SK-N-SH (cell line): ENCODE data around the gene QSER1. TPM values are rescaled to one million over a fixed set of nuclear protein-coding genes. Genes with fewer than 3 reads are reported as not detected.
"Not testable (repeated sequence)": the region's sequence is repeated elsewhere in the genome, so short reads cannot be mapped to it uniquely, and the experiment has no call there.

Experiments
- CTCF ChIA-PET: fragments of 300-600, 350-600 bp; formaldehyde crosslinking; extraction: SDS; loops from one replicate; lab custom pipeline; 2021; lab: Yijun Ruan, JAX
- POLR2A ChIA-PET: fragments of 350-600 bp; sonication (Branson Sonifier 250); formaldehyde crosslinking; extraction: SDS; loops from one replicate; lab custom pipeline; 2020; ENCODE audit warnings: antibody characterized with exemption, inconsistent platforms; lab: Yijun Ruan, JAX
- DNase-seq: peaks from one replicate; pipeline ENCODE4 v3.0.0; 2012
- H2AFZ ChIP-seq: fragments of 200-600 bp; sonication (generic); 2 replicates; pipeline ENCODE4 v1.8.1; 2016; ENCODE audit warnings: antibody characterized with exemption, mild to moderate bottlenecking, low read depth
- H3F3A ChIP-seq: fragments of 200-600 bp; sonication (generic); replicated peaks from 2 replicates; pipeline ENCODE3; 2016; ENCODE audit warnings: antibody characterized with exemption, mild to moderate bottlenecking; ENCODE audit not compliant: insufficient read depth
- H3K27ac ChIP-seq, 2 experiments: fragments of 200-500 bp in 1 of 2; fragments of 200-600 bp in 1 of 2; sonication (Bioruptor generic) in 1 of 2; sonication (generic), shearing (Covaris generic) in 1 of 2; 2 replicates each; pipeline versions ENCODE4 v1.5.1 to v1.6.1; 2014 to 2016; ENCODE audit warnings: low read depth in 2 of 2, inconsistent platforms in 1 of 2, low read length in 1 of 2, mild to moderate bottlenecking in 1 of 2, mixed read lengths in 1 of 2
- H3K27me3 ChIP-seq: fragments of 200-600 bp; sonication (generic), shearing (Covaris generic); 2 replicates; pipeline ENCODE4 v1.6.1; 2016; ENCODE audit warnings: mixed run types; ENCODE audit not compliant: insufficient read depth
- H3K36me3 ChIP-seq, 2 experiments: fragments of 200-500 bp in 1 of 2; fragments of 200-600 bp in 1 of 2; sonication (Bioruptor generic) in 1 of 2; sonication (generic) in 1 of 2; replicated peaks in 1 of 2; 2 replicates each; pipeline versions ENCODE3 to v1.5.1; 2014 to 2016; ENCODE audit warnings: low read length in 1 of 2, mild to moderate bottlenecking in 1 of 2; ENCODE audit not compliant: insufficient read depth in 2 of 2, control insufficient read depth in 1 of 2
- H3K4me1 ChIP-seq, 2 experiments: fragments of 200-500 bp in 1 of 2; fragments of 200-600 bp in 1 of 2; sonication (Bioruptor generic) in 1 of 2; sonication (generic), shearing (Covaris generic) in 1 of 2; 2 replicates each; pipeline versions ENCODE4 v1.5.1 to v1.6.1; 2014 to 2016; ENCODE audit warnings: low read depth in 1 of 2, low read length in 1 of 2, mixed run types in 1 of 2; ENCODE audit not compliant: insufficient read depth in 2 of 2, control insufficient read depth in 1 of 2
- H3K4me2 ChIP-seq: fragments of 200-600 bp; sonication (generic), shearing (Covaris generic); 2 replicates; pipeline ENCODE4 v1.6.1; 2017; ENCODE audit warnings: mixed run types
- H3K4me3 ChIP-seq, 2 experiments: fragments of 200-500 bp in 1 of 2; fragments of 200-600 bp in 1 of 2; sonication (Bioruptor generic) in 1 of 2; sonication (generic), shearing (Covaris generic) in 1 of 2; 2 replicates each; pipeline versions ENCODE4 v1.5.1 to v1.8.1; 2014 to 2016; ENCODE audit warnings: low read depth in 2 of 2, inconsistent platforms in 1 of 2, low read length in 1 of 2, mild to moderate bottlenecking in 1 of 2, mixed read lengths in 1 of 2, moderate library complexity in 1 of 2
- H3K79me2 ChIP-seq: fragments of 200-600 bp; sonication (generic); 2 replicates; pipeline ENCODE4 v1.8.1; 2017; ENCODE audit warnings: mild to moderate bottlenecking; ENCODE audit not compliant: insufficient read depth
- H3K9ac ChIP-seq: fragments of 200-600 bp; sonication (generic); 2 replicates; pipeline ENCODE4 v1.6.1; 2017; ENCODE audit warnings: mixed run types
- H3K9me2 ChIP-seq: fragments of 200-600 bp; sonication (generic); 2 replicates; pipeline ENCODE4 v1.6.1; 2017; ENCODE audit warnings: mixed run types
- H3K9me3 ChIP-seq: fragments of 200-600 bp; sonication (generic); 2 replicates; pipeline ENCODE4 v1.6.1; 2017; ENCODE audit warnings: mixed run types, mild to moderate bottlenecking, moderate library complexity
- H4K20me1 ChIP-seq: fragments of 200-600 bp; sonication (generic); 2 replicates; pipeline ENCODE4 v1.6.1; 2017; ENCODE audit warnings: mild to moderate bottlenecking, mixed run types; ENCODE audit not compliant: insufficient read depth
- ELF1 ChIP-seq: IDR thresholded peaks from 2 replicates; pipeline ENCODE4 v1.4.0; 2012
- EP300 ChIP-seq, 2 experiments: IDR thresholded peaks; 2 replicates each; pipeline versions ENCODE4 v1.4.0 to v1.6.1; 2012; ENCODE audit warnings: borderline replicate concordance in 1 of 2, low read depth in 1 of 2, low read length in 1 of 2
- EZH2phosphoT487 ChIP-seq: fragments of 200-600 bp; sonication (generic); IDR thresholded peaks from 2 replicates; pipeline ENCODE4 v1.6.1; 2017; ENCODE audit warnings: low read depth, mixed run types, mild to moderate bottlenecking, antibody characterized with exemption, moderate library complexity, borderline replicate concordance
- GATA2 ChIP-seq: sonication (generic); formaldehyde crosslinking; IDR thresholded peaks from 2 replicates; pipeline ENCODE4 v1.5.0; 2020; ENCODE audit warnings: mild to moderate bottlenecking, missing genetic modification reagents
- MAX ChIP-seq: IDR thresholded peaks from 2 replicates; pipeline ENCODE4 v1.4.0; 2012; ENCODE audit warnings: low read depth
- NFIC ChIP-seq: IDR thresholded peaks from 2 replicates; pipeline ENCODE4 v1.4.0; 2012; ENCODE audit warnings: borderline replicate concordance
- NRF1 ChIP-seq: IDR thresholded peaks from 2 replicates; pipeline ENCODE4 v1.6.1; 2012; ENCODE audit warnings: low read depth, mild to moderate bottlenecking, low read length
- RAD21 ChIP-seq: IDR thresholded peaks from 2 replicates; pipeline ENCODE4 v1.6.1; 2012; ENCODE audit warnings: mild to moderate bottlenecking, low read length
- RCOR1 ChIP-seq: fragments of 150-350 bp; IDR thresholded peaks from 2 replicates; pipeline ENCODE4 v1.6.1; 2017; ENCODE audit warnings: antibody characterized with exemption, low read length
- TEAD4 ChIP-seq: IDR thresholded peaks from 2 replicates; pipeline ENCODE4 v1.4.0; 2012; ENCODE audit warnings: mild to moderate bottlenecking, borderline replicate concordance; ENCODE audit not compliant: insufficient read depth
- USF2 ChIP-seq: fragments of 150-350 bp; IDR thresholded peaks from 2 replicates; pipeline ENCODE4 v1.6.1; 2017; ENCODE audit warnings: antibody characterized with exemption, low read length, low read depth, borderline replicate concordance
- ZBTB33 ChIP-seq: IDR thresholded peaks from 2 replicates; pipeline ENCODE4 v1.4.0; 2012; ENCODE audit warnings: low read depth, borderline replicate concordance
- WGBS: methylation state at CpG from one replicate; pipeline ENCODE4 v1.1.6; 2017; ENCODE audit warnings: low lambda C conversion rate; 5-methylcytosine and 5-hydroxymethylcytosine counted together
- polyA plus RNA-seq, 3 experiments: library from polyadenylated mRNA; depleted of rRNA; stranded (reverse); fragments of >200 nt; gene quantifications; 2 replicates each; pipeline ENCODE4 v1.2.3, GENCODE V29; 2012

Gene QSER1
- polyA plus RNA-seq, 1 of the 3 experiments (the other 2 are of a cell fraction), result 4.2 TPM

- TF ChIP-seq NRF1, result no peak
- TF ChIP-seq EP300 (IDR thresholded peaks at IDR 0.05; ENCODE audit: borderline replicate concordance in 1 of 2, low read depth in 1 of 2, low read length in 1 of 2), result no peak
- no peak for TF ChIP-seq TEAD4
- TF ChIP-seq ELF1, result no peak
- no peak for TF ChIP-seq NFIC
- TF ChIP-seq RAD21, result no peak
- TF ChIP-seq GATA2 (CRISPR knock-in tag), result no peak
- TF ChIP-seq, all 33 proteins: peak for 0
- ChIA-PET POLR2A (no interaction called here), CTCF (interaction anchor here (1.1 kb wide), 1 partner anchor 179 kb away, joined by 3 read pairs; no protein-coding TSS in a partner anchor)
- Histone ChIP-seq H3K27me3 (no peaks in the 10 kb centered on the region), H3K79me2 (no peaks in the 10 kb centered on the region), H3K4me3 (no peak overlapping the region), H3K27ac (no peak overlapping the region), H4K20me1 (no peaks in the 10 kb centered on the region), H3K4me2 (no peak overlapping the region), H3K4me1 (no peaks in the 10 kb centered on the region; a peak in 2 of 4 replicates), H2AFZ (no peak overlapping the region), H3K9me2 (no peaks in the 10 kb centered on the region), H3F3A (no peaks in the 10 kb centered on the region), H3K36me3 (no peaks in the 10 kb centered on the region), H3K9me3 (no peaks in the 10 kb centered on the region), H3K9ac (no peak overlapping the region)
- 64% methylated on average over 3 of the region's 3 CpGs for WGBS
- DNase-seq, result no peak
Measured at GRCh38 chr11:32886180-32886579, 6.4 kb upstream of the QSER1 start.

GRCh38 chr11:32887707-32888383, 4.8 kb upstream of the QSER1 start:
- H3K79me2 ChIP-seq, H3K9me3 ChIP-seq, H3K9me2 ChIP-seq, H2AFZ ChIP-seq, DNase-seq, H3K27ac ChIP-seq, H3F3A ChIP-seq, H4K20me1 ChIP-seq, CTCF ChIA-PET, POLR2A ChIA-PET, H3K4me2 ChIP-seq, H3K27me3 ChIP-seq, H3K4me3 ChIP-seq, H3K9ac ChIP-seq, H3K36me3 ChIP-seq, H3K4me1 ChIP-seq: not testable (repeated sequence)
- WGBS, result 84% methylated on average over 7 of the region's 20 CpGs

GRCh38 chr11:32888384-32888710, 4.3 kb upstream of the QSER1 start:
- H3K9me2 ChIP-seq, H3K4me2 ChIP-seq, H3K9me3 ChIP-seq, H3K79me2 ChIP-seq, H4K20me1 ChIP-seq, H3K4me1 ChIP-seq, H3K36me3 ChIP-seq, H3K27ac ChIP-seq, H3K27me3 ChIP-seq, DNase-seq, H2AFZ ChIP-seq, H3K9ac ChIP-seq, POLR2A ChIA-PET, CTCF ChIA-PET, H3F3A ChIP-seq, H3K4me3 ChIP-seq: not testable (repeated sequence)
- 99% methylated on average over 8 of the region's 17 CpGs for WGBS

- no peak overlapping the region for H3K4me3 ChIP-seq
- H3K79me2 ChIP-seq, result peaks cover 7% of the 10 kb centered on the region
- H3K27me3 ChIP-seq, result no peaks in the 10 kb centered on the region
- H3F3A ChIP-seq, result no peaks in the 10 kb centered on the region
- no peaks in the 10 kb centered on the region for H3K9me2 ChIP-seq
- POLR2A ChIA-PET, result no interaction called here
- H3K9ac ChIP-seq, result no peak overlapping the region
- H4K20me1 ChIP-seq, result no peaks in the 10 kb centered on the region
- CTCF ChIA-PET, result no interaction called here
- H2AFZ ChIP-seq, result no peak overlapping the region
- H3K27ac ChIP-seq, result no peak overlapping the region
- H3K4me2 ChIP-seq, result no peak overlapping the region
- H3K4me1 ChIP-seq, result peaks cover 0 to 8% of the 10 kb centered on the region in 2 experiments; a peak in 3 of 4 replicates
- no peaks in the 10 kb centered on the region for H3K9me3 ChIP-seq
- no peak for DNase-seq
- no peaks in the 10 kb centered on the region for H3K36me3 ChIP-seq
- TF ChIP-seq RCOR1 (no peak), MAX (no peak), GATA2 (CRISPR knock-in tag) (no peak), USF2 (no peak), EZH2phosphoT487 (no peak), ZBTB33 (no peak), EP300 (IDR thresholded peaks at IDR 0.05; ENCODE audit: borderline replicate concordance in 1 of 2, low read depth in 1 of 2, low read length in 1 of 2) (no peak)
Measured at GRCh38 chr11:32888805-32889204, 3.8 kb upstream of the QSER1 start.
